HepG2 (cell line): ENCODE results near the gene SMAD7. TPM values are rescaled to one million over a fixed set of nuclear protein-coding genes. Genes with fewer than 3 reads are reported as not detected.

Experiments
- AGO1 ChIP-seq: fragments of 200-400 bp; formaldehyde crosslinking; IDR thresholded peaks from 2 replicates; pipeline ENCODE4 v1.6.1; 2017; ENCODE audit warnings: mild to moderate bottlenecking, low read depth, low read length, moderate library complexity; ENCODE audit not compliant: poor library complexity, severe bottlenecking
- ARID3A ChIP-seq: IDR thresholded peaks from 2 replicates; pipeline ENCODE4 v1.6.1; 2012; ENCODE audit warnings: low read depth, low read length, improper control_type of control experiment
- CC2D1A ChIP-seq: sonication (generic); formaldehyde crosslinking; IDR thresholded peaks from 2 replicates; pipeline ENCODE4 v1.8.1; 2023; ENCODE audit warnings: mild to moderate bottlenecking, missing genetic modification reagents
- GATAD1 ChIP-seq: IDR thresholded peaks from 2 replicates; pipeline ENCODE4 v1.6.1; 2016; ENCODE audit warnings: missing genetic modification reagents, missing compliant biosample characterization
- KMT2A ChIP-seq: sonication (generic); formaldehyde crosslinking; IDR thresholded peaks from 2 replicates; pipeline ENCODE4 v1.4.0; 2020; ENCODE audit warnings: missing genetic modification reagents
- PHB2 ChIP-seq: fragments of 450-650 bp; IDR thresholded peaks from 2 replicates; pipeline ENCODE4 v1.6.1; 2018; ENCODE audit not compliant: partially characterized antibody
- POLR2A ChIP-seq, 2 experiments: IDR thresholded peaks; 2 replicates each; pipeline ENCODE4 v1.6.1; 2011; ENCODE audit warnings: low read depth in 2 of 2, low read length in 2 of 2, mild to moderate bottlenecking in 1 of 2, moderate library complexity in 1 of 2; ENCODE audit not compliant: insufficient read depth in 1 of 2
- POLR2AphosphoS2 ChIP-seq: IDR thresholded peaks from 2 replicates; pipeline ENCODE4 v1.6.1; 2011; ENCODE audit warnings: low read depth, low read length, improper control_type of control experiment
- TMF1 ChIP-seq: sonication (generic); formaldehyde crosslinking; IDR thresholded peaks from 2 replicates; pipeline ENCODE4 v1.8.1; 2022; ENCODE audit warnings: low read depth, missing genetic modification reagents
- XRCC5 ChIP-seq: fragments of 200-400 bp; formaldehyde crosslinking; optimal IDR thresholded peaks from 2 replicates; pipeline ENCODE3; 2017; ENCODE audit warnings: mild to moderate bottlenecking, low read length
- ZBTB25 ChIP-seq: IDR thresholded peaks from 2 replicates; pipeline ENCODE4 v1.6.1; 2018; ENCODE audit warnings: missing genetic modification reagents
- ZFYVE20 ChIP-seq: sonication (generic); formaldehyde crosslinking; IDR thresholded peaks from 2 replicates; pipeline ENCODE4 v1.8.0; 2023; ENCODE audit warnings: low read depth, mild to moderate bottlenecking, moderate library complexity, missing genetic modification reagents, borderline replicate concordance
- ZNF180 ChIP-seq: sonication (generic); formaldehyde crosslinking; IDR thresholded peaks from 2 replicates; pipeline ENCODE4 v1.4.0; 2020; ENCODE audit warnings: low read depth, missing genetic modification reagents, borderline replicate concordance
- ZNF326 ChIP-seq: sonication (generic); formaldehyde crosslinking; IDR thresholded peaks from 2 replicates; pipeline ENCODE4 v1.4.0; 2020; ENCODE audit warnings: missing genetic modification reagents, borderline replicate concordance
- ZNF329 ChIP-seq: sonication (generic); formaldehyde crosslinking; IDR thresholded peaks from 2 replicates; pipeline ENCODE4 v1.9.0; 2021; ENCODE audit warnings: low read depth, mild to moderate bottlenecking, missing genetic modification reagents
- ZNF331 ChIP-seq: sonication (generic); formaldehyde crosslinking; IDR thresholded peaks from 2 replicates; pipeline ENCODE4 v1.4.0; 2020; ENCODE audit warnings: missing genetic modification reagents
- ZNF557 ChIP-seq: sonication (generic); formaldehyde crosslinking; IDR thresholded peaks from 2 replicates; pipeline ENCODE4 v1.4.0; 2020; ENCODE audit warnings: missing genetic modification reagents
- ZNF576 ChIP-seq: sonication (generic); formaldehyde crosslinking; IDR thresholded peaks from 2 replicates; pipeline ENCODE4 v1.4.0; 2020; ENCODE audit warnings: mild to moderate bottlenecking, missing genetic modification reagents
- ZNF788 ChIP-seq: sonication (generic); formaldehyde crosslinking; IDR thresholded peaks from 2 replicates; pipeline ENCODE4 v1.5.0; 2020; ENCODE audit warnings: mild to moderate bottlenecking, missing genetic modification reagents, borderline replicate concordance
- ZNF816 ChIP-seq: sonication (generic); formaldehyde crosslinking; IDR thresholded peaks from 2 replicates; pipeline ENCODE4 v1.8.0; 2022; ENCODE audit warnings: missing genetic modification reagents, mild to moderate bottlenecking, borderline replicate concordance
- ZNF850 ChIP-seq: sonication (generic); formaldehyde crosslinking; conservative IDR thresholded peaks from 2 replicates; pipeline ENCODE4 v1.9.0; 2021; ENCODE audit warnings: mild to moderate bottlenecking, missing genetic modification reagents
- ZNF883 ChIP-seq: sonication (generic); formaldehyde crosslinking; IDR thresholded peaks from 2 replicates; pipeline ENCODE4 v1.5.1; 2020; ENCODE audit warnings: mild to moderate bottlenecking, missing genetic modification reagents; ENCODE audit errors: not compliant biosample characterization
- ZXDC ChIP-seq: sonication (generic); formaldehyde crosslinking; IDR thresholded peaks from 2 replicates; pipeline ENCODE4 v1.5.0; 2020; ENCODE audit warnings: mild to moderate bottlenecking, missing genetic modification reagents
- polyA plus RNA-seq, 8 experiments: library from polyadenylated mRNA; depleted of rRNA in 3 of 8; stranded (reverse) in 7 of 8; unstranded in 1 of 8; fragments of >200 nt; fragmentation: Illumina TruSeq in 4 of 8; extraction: Trizol in 4 of 8; gene quantifications; 2 replicates each; pipeline versions ENCODE4 v1.2.1 to v1.2.3, GENCODE V29; 2011 to 2016; ENCODE audit warnings: low read depth in 4 of 8, missing spikeins in 1 of 8, mixed read lengths in 1 of 8; ENCODE audit not compliant: insufficient read depth in 1 of 8
- total RNA-seq, 5 experiments: library from RNA; depleted of rRNA; stranded (reverse); fragments of >200 nt; fragmentation: Illumina TruSeq; extraction: Trizol; gene quantifications; 2 replicates each; pipeline ENCODE4 v1.2.3, GENCODE V29; 2016; ENCODE audit warnings: low read depth in 1 of 5

The SMAD7 gene
- total and polyA plus RNA-seq, 2 of the 13 experiments (the other 11 are each of a cell fraction or from before 2014, with no cell fraction given), result 17.4 to 24.7 TPM

GRCh38 chr18:48902023-48902855, 48.5 kb downstream of the SMAD7 start (continued):
- TF ChIP-seq POLR2A (IDR thresholded peaks at IDR 0.05; ENCODE audit: insufficient read depth in 1 of 2, low read depth in 2 of 2, low read length in 2 of 2), result peak in 1 of 2 experiments; percentile 52; a peak in 2 of 4 replicates
- peak; percentile 48 for TF ChIP-seq AGO1
- TF ChIP-seq ZFYVE20, result no peak
- no peak for TF ChIP-seq POLR2AphosphoS2
- peak; percentile 59 for TF ChIP-seq XRCC5
- TF ChIP-seq ZNF326 (CRISPR knock-in tag), result no peak
- no peak for TF ChIP-seq ZNF883
- TF ChIP-seq ZNF576, result no peak
- no peak for TF ChIP-seq ZNF850
- TF ChIP-seq ZNF816, result no peak
- TF ChIP-seq GATAD1 (CRISPR knock-in tag), result peak; percentile 59
- peak; percentile 53; the same call in 1 of the 2 replicates for TF ChIP-seq ZBTB25 (CRISPR knock-in tag)
- peak; percentile 76; the same call in 1 of the 2 replicates for TF ChIP-seq ZNF788 (CRISPR knock-in tag)
- TF ChIP-seq TMF1 (CRISPR knock-in tag), result no peak
- TF ChIP-seq ARID3A, result no peak
- no peak for TF ChIP-seq PHB2
- TF ChIP-seq ZNF557 (CRISPR knock-in tag), result no peak
- peak; percentile 84; the same call in 1 of the 2 replicates for TF ChIP-seq ZNF331
- 0 out of 2 replicates have a peak, but pooled peaks have one; percentile 58 for TF ChIP-seq ZXDC (CRISPR knock-in tag)
- no peak for TF ChIP-seq ZNF329 (CRISPR knock-in tag)
- peak; percentile 68 for TF ChIP-seq KMT2A (CRISPR knock-in tag)
- no peak for TF ChIP-seq CC2D1A (CRISPR knock-in tag)
- no peak for TF ChIP-seq ZNF180
